ENCODE results near the gene JAK1.

DNA sequence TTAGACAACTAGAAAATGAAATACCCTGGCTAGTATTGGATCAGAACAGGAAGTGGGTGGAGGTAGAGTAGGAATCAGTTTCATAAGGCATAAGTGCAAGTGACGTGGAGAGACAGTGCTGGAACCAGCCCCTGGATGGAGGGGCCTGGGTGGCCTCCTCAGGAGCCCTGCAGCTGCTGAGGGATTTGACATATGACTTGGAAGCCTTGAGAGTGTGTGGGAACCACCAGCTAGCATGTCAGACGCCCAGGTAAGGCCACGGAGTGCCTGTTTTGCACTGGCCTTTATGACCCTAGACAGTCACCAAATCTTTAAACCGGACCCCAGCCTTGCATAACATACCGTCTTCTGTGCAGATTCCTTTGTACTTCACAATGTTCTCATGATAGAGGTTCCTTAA is 127.1 kb downstream of the JAK1 start:
- TF ChIP-seq, protein P1, sequence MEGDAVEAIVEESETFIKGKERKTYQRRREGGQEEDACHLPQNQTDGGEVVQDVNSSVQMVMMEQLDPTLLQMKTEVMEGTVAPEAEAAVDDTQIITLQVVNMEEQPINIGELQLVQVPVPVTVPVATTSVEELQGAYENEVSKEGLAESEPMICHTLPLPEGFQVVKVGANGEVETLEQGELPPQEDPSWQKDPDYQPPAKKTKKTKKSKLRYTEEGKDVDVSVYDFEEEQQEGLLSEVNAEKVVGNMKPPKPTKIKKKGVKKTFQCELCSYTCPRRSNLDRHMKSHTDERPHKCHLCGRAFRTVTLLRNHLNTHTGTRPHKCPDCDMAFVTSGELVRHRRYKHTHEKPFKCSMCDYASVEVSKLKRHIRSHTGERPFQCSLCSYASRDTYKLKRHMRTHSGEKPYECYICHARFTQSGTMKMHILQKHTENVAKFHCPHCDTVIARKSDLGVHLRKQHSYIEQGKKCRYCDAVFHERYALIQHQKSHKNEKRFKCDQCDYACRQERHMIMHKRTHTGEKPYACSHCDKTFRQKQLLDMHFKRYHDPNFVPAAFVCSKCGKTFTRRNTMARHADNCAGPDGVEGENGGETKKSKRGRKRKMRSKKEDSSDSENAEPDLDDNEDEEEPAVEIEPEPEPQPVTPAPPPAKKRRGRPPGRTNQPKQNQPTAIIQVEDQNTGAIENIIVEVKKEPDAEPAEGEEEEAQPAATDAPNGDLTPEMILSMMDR (IDR thresholded peaks at IDR 0.05) = no peak
- TF ChIP-seq ZFX (IDR thresholded peaks at IDR 0.05; ENCODE audit: borderline replicate concordance) = no peak

Data from 22Rv1 (cell line).